ENCODE results near the gene PRDM5. TPM values are rescaled to one million over a fixed set of nuclear protein-coding genes. Genes with fewer than 3 reads are reported as not detected.

Gene PRDM5
- total and polyA plus RNA-seq, 10 of the 15 experiments (the other 5 are each of a cell fraction or from before 2014, with no cell fraction given), result 0.07 TPM; not detected in 9

- TF ChIP-seq ZNF687 (IDR thresholded peaks at IDR 0.05) (no peak), RCOR1 (conservative IDR thresholded peaks at IDR 0.05; ENCODE audit: low read depth, low read length) (no peak)
Observed at GRCh38 chr4:120919358-120919757, 3.2 kb downstream of the PRDM5 start (continued).

- Histone ChIP-seq H3K4me3 (no peak overlapping the region), H3K27me3 (replicated peaks in 1 of 2; ENCODE audit: control insufficient read depth in 2 of 2, insufficient read depth in 2 of 2, low read length in 1 of 2) (peaks cover 6 to 15% of the 10 kb centered on the region in 2 experiments), H2AFZ (ENCODE audit: control insufficient read depth, low read depth, low read length) (no peak overlapping the region), H3K79me2 (ENCODE audit: control insufficient read depth, insufficient read depth, low read length) (no peaks in the 10 kb centered on the region), H3K4me2 (ENCODE audit: control insufficient read depth, insufficient read depth) (no peak overlapping the region), H3K9me3 (replicated peaks; ENCODE audit: control insufficient read depth, insufficient read depth, low read length) (no peaks in the 10 kb centered on the region), H3K9ac (ENCODE audit: control insufficient read depth, insufficient read depth, low read length) (no peak overlapping the region), H3K36me3 (ENCODE audit: control insufficient read depth in 2 of 2, insufficient read depth in 2 of 2, low read length in 1 of 2) (no peaks in the 10 kb centered on the region), H3K4me1 (ENCODE audit: control insufficient read depth, insufficient read depth, low read length) (no peaks in the 10 kb centered on the region), H3K27ac (ENCODE audit: control insufficient read depth, insufficient read depth) (no peak overlapping the region), H4K20me1 (ENCODE audit: control insufficient read depth, insufficient read depth) (no peaks in the 10 kb centered on the region)
- no peak for ATAC-seq
- no peak for DNase-seq (ENCODE audit: low read depth, low spot score)
- CTCF ChIA-PET, result interaction anchor here (0.8 to 2.0 kb wide), 2 partner anchors 58 to 198 kb away, joined by 4 to 5 read pairs; no protein-coding TSS in a partner anchor
- FAIRE-seq, result no peak
- in situ Hi-C loops (cut with MboI) (no loop called here), intact Hi-C loops (cut with micrococcal nuclease; ENCODE audit: unreplicated experiment) (no loop called here)
- BruUV-seq (replicated peaks), result no TSS peak
- WGBS (ENCODE audit: insufficient coverage, insufficient replicate concordance, low lambda C conversion rate, missing lambda C conversion rate), result 0% methylated on average over 2 of the region's 2 CpGs
- SMC1A ChIA-PET (ENCODE audit: uncharacterized antibody, unreplicated experiment), result interaction anchor here (0.7 kb wide), 1 partner anchor 10 kb away, joined by 3 read pairs; no protein-coding TSS in a partner anchor
- RAD21 ChIA-PET (ENCODE audit: unreplicated experiment), result no interaction called here
- POLR2A ChIA-PET, result no interaction called here
- TF ChIP-seq MTA3 (IDR thresholded peaks at IDR 0.05; ENCODE audit: borderline replicate concordance, low read length) (no peak), NFYA (IDR thresholded peaks at IDR 0.05; ENCODE audit: borderline replicate concordance, low read depth, low read length) (no peak), FOXM1 (IDR thresholded peaks at IDR 0.05; ENCODE audit: low read depth, low read length) (no peak), KAT2A (conservative IDR thresholded peaks at IDR 0.05; ENCODE audit: control insufficient read depth, low read depth, low read length) (no peak), JUND (IDR thresholded peaks at IDR 0.05; ENCODE audit: low read depth, low read length) (no peak), BACH1 (IDR thresholded peaks at IDR 0.05; ENCODE audit: borderline replicate concordance) (no peak), WRNIP1 (IDR thresholded peaks at IDR 0.05; ENCODE audit: borderline replicate concordance, low read depth, low read length) (no peak), IRF3 (IDR thresholded peaks at IDR 0.05) (no peak), EED (IDR thresholded peaks at IDR 0.05; ENCODE audit: low read depth) (no peak), USF1 (IDR thresholded peaks at IDR 0.05; ENCODE audit: borderline replicate concordance, extremely low read length, insufficient read depth, low read depth, low read length) (no peak)
- TF ChIP-seq, protein P1, sequence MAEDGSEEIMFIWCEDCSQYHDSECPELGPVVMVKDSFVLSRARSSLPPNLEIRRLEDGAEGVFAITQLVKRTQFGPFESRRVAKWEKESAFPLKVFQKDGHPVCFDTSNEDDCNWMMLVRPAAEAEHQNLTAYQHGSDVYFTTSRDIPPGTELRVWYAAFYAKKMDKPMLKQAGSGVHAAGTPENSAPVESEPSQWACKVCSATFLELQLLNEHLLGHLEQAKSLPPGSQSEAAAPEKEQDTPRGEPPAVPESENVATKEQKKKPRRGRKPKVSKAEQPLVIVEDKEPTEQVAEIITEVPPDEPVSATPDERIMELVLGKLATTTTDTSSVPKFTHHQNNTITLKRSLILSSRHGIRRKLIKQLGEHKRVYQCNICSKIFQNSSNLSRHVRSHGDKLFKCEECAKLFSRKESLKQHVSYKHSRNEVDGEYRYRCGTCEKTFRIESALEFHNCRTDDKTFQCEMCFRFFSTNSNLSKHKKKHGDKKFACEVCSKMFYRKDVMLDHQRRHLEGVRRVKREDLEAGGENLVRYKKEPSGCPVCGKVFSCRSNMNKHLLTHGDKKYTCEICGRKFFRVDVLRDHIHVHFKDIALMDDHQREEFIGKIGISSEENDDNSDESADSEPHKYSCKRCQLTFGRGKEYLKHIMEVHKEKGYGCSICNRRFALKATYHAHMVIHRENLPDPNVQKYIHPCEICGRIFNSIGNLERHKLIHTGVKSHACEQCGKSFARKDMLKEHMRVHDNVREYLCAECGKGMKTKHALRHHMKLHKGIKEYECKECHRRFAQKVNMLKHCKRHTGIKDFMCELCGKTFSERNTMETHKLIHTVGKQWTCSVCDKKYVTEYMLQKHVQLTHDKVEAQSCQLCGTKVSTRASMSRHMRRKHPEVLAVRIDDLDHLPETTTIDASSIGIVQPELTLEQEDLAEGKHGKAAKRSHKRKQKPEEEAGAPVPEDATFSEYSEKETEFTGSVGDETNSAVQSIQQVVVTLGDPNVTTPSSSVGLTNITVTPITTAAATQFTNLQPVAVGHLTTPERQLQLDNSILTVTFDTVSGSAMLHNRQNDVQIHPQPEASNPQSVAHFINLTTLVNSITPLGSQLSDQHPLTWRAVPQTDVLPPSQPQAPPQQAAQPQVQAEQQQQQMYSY (CRISPR knock-in tag; IDR thresholded peaks at IDR 0.05), result no peak
Observed at GRCh38 chr4:120918788-120919187, 3.7 kb downstream of the PRDM5 start.
